Measurements from ENCODE around the gene CNRIP1. TPM values are rescaled to one million over a fixed set of nuclear protein-coding genes. Genes with fewer than 3 reads are reported as not detected.

Gene CNRIP1
- total RNA-seq, 1 donor from 2014 or later = 8.0 TPM

DNA sequence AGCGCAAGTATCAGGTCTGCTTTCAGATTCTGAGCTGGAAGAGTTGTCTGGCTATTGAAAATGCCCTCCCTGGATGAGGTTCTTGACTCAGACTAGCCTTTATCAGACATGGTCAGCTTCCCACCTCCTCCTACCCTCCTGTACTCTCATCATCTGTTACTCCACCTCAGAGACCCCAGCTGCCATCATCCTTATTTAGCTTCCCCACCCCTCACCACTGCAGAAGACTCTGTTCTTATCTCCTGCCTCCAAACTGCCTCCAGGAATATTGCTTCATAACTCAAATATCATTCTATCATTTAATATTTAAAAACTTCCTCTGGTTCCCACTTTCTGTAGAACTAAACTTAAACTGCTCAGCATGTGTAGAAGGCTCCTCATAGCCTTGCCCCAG is 36.3 kb downstream of the CNRIP1 start:
- TF ChIP-seq, protein P1, sequence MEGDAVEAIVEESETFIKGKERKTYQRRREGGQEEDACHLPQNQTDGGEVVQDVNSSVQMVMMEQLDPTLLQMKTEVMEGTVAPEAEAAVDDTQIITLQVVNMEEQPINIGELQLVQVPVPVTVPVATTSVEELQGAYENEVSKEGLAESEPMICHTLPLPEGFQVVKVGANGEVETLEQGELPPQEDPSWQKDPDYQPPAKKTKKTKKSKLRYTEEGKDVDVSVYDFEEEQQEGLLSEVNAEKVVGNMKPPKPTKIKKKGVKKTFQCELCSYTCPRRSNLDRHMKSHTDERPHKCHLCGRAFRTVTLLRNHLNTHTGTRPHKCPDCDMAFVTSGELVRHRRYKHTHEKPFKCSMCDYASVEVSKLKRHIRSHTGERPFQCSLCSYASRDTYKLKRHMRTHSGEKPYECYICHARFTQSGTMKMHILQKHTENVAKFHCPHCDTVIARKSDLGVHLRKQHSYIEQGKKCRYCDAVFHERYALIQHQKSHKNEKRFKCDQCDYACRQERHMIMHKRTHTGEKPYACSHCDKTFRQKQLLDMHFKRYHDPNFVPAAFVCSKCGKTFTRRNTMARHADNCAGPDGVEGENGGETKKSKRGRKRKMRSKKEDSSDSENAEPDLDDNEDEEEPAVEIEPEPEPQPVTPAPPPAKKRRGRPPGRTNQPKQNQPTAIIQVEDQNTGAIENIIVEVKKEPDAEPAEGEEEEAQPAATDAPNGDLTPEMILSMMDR (IDR thresholded peaks at IDR 0.05; ENCODE audit: borderline replicate concordance) = no peak
- no peaks in the 10 kb centered on the region for H3K27me3 ChIP-seq (ENCODE audit: low read depth)
- no peaks in the 10 kb centered on the region for H3K36me3 ChIP-seq
- intact Hi-C loops (cut with micrococcal nuclease) = loop anchor here (10.0 kb wide), 2 partner anchors 89 to 159 kb away; no protein-coding TSS in a partner anchor
- H3K27ac ChIP-seq (replicated peaks) = no peak overlapping the region
- no peak for DNase-seq
- no peak overlapping the region for H3K4me3 ChIP-seq
- no peaks in the 10 kb centered on the region for H3K9me3 ChIP-seq (replicated peaks)
- peaks cover 27% of the 10 kb centered on the region for H3K4me1 ChIP-seq

DNA sequence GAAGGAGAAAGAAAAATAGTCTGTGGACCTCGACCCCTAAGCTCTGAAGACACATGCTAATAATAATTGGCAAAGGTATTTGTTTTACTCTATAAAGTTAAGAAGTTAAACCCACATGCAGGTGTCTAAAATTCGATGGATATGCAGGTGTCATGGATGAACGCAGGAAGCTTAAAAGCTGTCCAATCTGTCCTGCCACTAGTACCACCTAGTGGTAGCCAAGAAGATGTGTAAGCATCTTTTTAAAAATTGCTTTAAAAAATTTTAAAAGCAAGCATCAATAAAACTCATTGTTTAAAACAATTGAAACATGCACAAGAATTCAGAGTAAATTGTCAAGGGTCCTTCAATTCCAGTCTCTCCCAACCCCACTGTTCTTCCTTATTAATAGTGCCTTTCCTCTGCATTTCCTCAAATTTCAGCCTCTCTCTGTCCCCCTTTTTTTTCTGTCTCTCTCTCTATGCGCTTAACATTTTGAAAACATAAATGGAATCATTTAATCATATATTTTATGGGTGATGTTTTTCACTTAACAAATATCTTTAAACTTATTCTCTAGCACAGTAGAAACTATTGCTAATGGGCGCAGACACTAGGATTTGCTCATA is 36.8 kb downstream of the CNRIP1 start:
- TF ChIP-seq, protein P1 (IDR thresholded peaks at IDR 0.05; ENCODE audit: borderline replicate concordance) = peak; percentile 83
- intact Hi-C loops (cut with micrococcal nuclease) = loop anchor here (10.0 kb wide), 2 partner anchors 88 to 158 kb away; no protein-coding TSS in a partner anchor
- no peak for DNase-seq
- Histone ChIP-seq H3K36me3 (no peaks in the 10 kb centered on the region), H3K4me1 (peaks cover 22% of the 10 kb centered on the region), H3K27me3 (ENCODE audit: low read depth) (no peaks in the 10 kb centered on the region), H3K9me3 (replicated peaks) (no peaks in the 10 kb centered on the region), H3K4me3 (no peak overlapping the region), H3K27ac (replicated peaks) (no peak overlapping the region)

DNA sequence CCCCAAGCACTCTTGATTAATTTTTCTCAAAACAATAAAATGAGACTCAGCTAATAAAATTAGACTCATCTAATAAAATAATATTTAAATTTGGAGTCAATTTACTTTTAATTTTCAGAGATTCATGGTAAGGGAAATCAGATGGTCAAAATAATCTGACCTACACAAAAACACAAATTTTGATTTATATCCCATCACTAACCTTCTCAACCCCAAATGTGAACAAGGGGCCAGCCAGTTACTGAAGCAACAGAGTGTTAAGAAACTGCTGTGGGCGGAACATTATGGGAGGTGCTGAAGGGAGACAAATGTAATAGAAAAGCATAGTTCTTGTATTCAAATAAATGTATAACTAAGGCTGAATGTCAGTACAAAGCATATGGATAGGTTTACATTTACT is 39.0 kb downstream of the CNRIP1 start:
- Histone ChIP-seq H3K36me3 (no peaks in the 10 kb centered on the region), H3K9me3 (replicated peaks) (no peaks in the 10 kb centered on the region), H3K4me1 (peaks cover 7% of the 10 kb centered on the region), H3K27me3 (ENCODE audit: low read depth) (no peaks in the 10 kb centered on the region), H3K4me3 (no peak overlapping the region), H3K27ac (replicated peaks) (no peak overlapping the region)
- intact Hi-C loops (cut with micrococcal nuclease) = loop anchor here (10.0 kb wide), 2 partner anchors 86 to 156 kb away; no protein-coding TSS in a partner anchor
- DNase-seq = no peak
- TF ChIP-seq, protein P1 (IDR thresholded peaks at IDR 0.05; ENCODE audit: borderline replicate concordance) = no peak

GRCh38 chr2:68280348-68280747 is 39.4 kb downstream of the CNRIP1 start:
- Histone ChIP-seq H3K27ac (replicated peaks) (no peak overlapping the region), H3K36me3 (no peaks in the 10 kb centered on the region), H3K9me3 (replicated peaks) (no peaks in the 10 kb centered on the region), H3K4me3 (no peak overlapping the region), H3K4me1 (peaks cover 7% of the 10 kb centered on the region), H3K27me3 (ENCODE audit: low read depth) (no peaks in the 10 kb centered on the region)
- intact Hi-C loops (cut with micrococcal nuclease) = loop anchor here (10.0 kb wide), 2 partner anchors 86 to 156 kb away; no protein-coding TSS in a partner anchor
- no peak for DNase-seq
- TF ChIP-seq, protein P1 (IDR thresholded peaks at IDR 0.05; ENCODE audit: borderline replicate concordance) = no peak

- TF ChIP-seq, protein P1 (IDR thresholded peaks at IDR 0.05; ENCODE audit: borderline replicate concordance) = no peak
- H3K4me1 ChIP-seq = peaks cover 7% of the 10 kb centered on the region
- H3K36me3 ChIP-seq = no peaks in the 10 kb centered on the region
- no peaks in the 10 kb centered on the region for H3K9me3 ChIP-seq (replicated peaks)
- DNase-seq = no peak
- intact Hi-C loops (cut with micrococcal nuclease) = loop anchor here (10.0 kb wide), 2 partner anchors 85 to 155 kb away; no protein-coding TSS in a partner anchor
- no peaks in the 10 kb centered on the region for H3K27me3 ChIP-seq (ENCODE audit: low read depth)
- H3K4me3 ChIP-seq = no peak overlapping the region
- H3K27ac ChIP-seq (replicated peaks) = no peak overlapping the region
Measured at GRCh38 chr2:68279691-68280090, 40.1 kb downstream of the CNRIP1 start.

All from left ventricle myocardium inferior (tissue), 1 donor.